Suprapubic skin (tissue), 4 donors: Measurements from ENCODE around the gene RELN. TPM values are rescaled to one million over a fixed set of nuclear protein-coding genes. Genes with fewer than 3 reads are reported as not detected.

Source experiments
- DNase-seq, 2 donors: peaks; one replicate each; pipeline ENCODE4 v3.0.0-alpha.2; 2019; ENCODE audit warnings: low spot score in 2 of 2
- H3K27ac ChIP-seq: fragments of 200-600 bp; sonication (generic); one replicate; pipeline ENCODE4 v1.5.1; 2019
- H3K27me3 ChIP-seq: fragments of 200-600 bp; sonication (generic); one replicate; pipeline ENCODE4 v1.5.1; 2019
- H3K36me3 ChIP-seq: fragments of 200-600 bp; sonication (generic); one replicate; pipeline ENCODE4 v1.5.1; 2019
- H3K4me1 ChIP-seq: fragments of 200-600 bp; sonication (generic); one replicate; pipeline ENCODE4 v1.5.1; 2019
- H3K4me3 ChIP-seq: fragments of 200-600 bp; sonication (generic); one replicate; pipeline ENCODE4 v1.5.1; 2019; ENCODE audit warnings: mild to moderate bottlenecking
- H3K9me3 ChIP-seq: fragments of 200-600 bp; sonication (generic); one replicate; pipeline ENCODE4 v1.5.1; 2019
- CTCF ChIP-seq, 2 donors: fragments of 200-600 bp in 1 of 2; fragments of 450-650 bp in 1 of 2; sonication (generic) in 1 of 2; IDR thresholded peaks; one replicate each; pipeline ENCODE4 v1.5.1; 2016 to 2019; ENCODE audit warnings: antibody characterized with exemption in 2 of 2, mild to moderate bottlenecking in 1 of 2, moderate library complexity in 1 of 2
- EP300 ChIP-seq: sonication (generic); formaldehyde crosslinking; IDR thresholded peaks from one replicate; pipeline ENCODE4 v1.6.1; 2017; ENCODE audit warnings: antibody characterized with exemption
- POLR2A ChIP-seq, 2 donors: fragments of 450-650 bp; IDR thresholded peaks; one replicate each; pipeline ENCODE4 v1.6.1; 2017; ENCODE audit warnings: antibody characterized with exemption in 2 of 2, mild to moderate bottlenecking in 2 of 2, moderate library complexity in 2 of 2
- POLR2AphosphoS5 ChIP-seq, 3 donors: sonication (generic); formaldehyde crosslinking; IDR thresholded peaks; one replicate each; pipeline ENCODE4 v1.6.1; 2017; ENCODE audit warnings: antibody characterized with exemption in 3 of 3
- WGBS: methylation state at CpG from one replicate; pipeline ENCODE4 v1.1.5; 2018; 5-methylcytosine and 5-hydroxymethylcytosine counted together
- total RNA-seq, 4 donors: library from RNA; depleted of rRNA; stranded (reverse); fragments of >200 nt; gene quantifications; one replicate each; pipeline ENCODE4 v1.1.0, GENCODE V29; 2016

Gene RELN
- total RNA-seq, 4 donors from 2014 or later, result 0.72 to 1.8 (median 1.3) TPM

DNA sequence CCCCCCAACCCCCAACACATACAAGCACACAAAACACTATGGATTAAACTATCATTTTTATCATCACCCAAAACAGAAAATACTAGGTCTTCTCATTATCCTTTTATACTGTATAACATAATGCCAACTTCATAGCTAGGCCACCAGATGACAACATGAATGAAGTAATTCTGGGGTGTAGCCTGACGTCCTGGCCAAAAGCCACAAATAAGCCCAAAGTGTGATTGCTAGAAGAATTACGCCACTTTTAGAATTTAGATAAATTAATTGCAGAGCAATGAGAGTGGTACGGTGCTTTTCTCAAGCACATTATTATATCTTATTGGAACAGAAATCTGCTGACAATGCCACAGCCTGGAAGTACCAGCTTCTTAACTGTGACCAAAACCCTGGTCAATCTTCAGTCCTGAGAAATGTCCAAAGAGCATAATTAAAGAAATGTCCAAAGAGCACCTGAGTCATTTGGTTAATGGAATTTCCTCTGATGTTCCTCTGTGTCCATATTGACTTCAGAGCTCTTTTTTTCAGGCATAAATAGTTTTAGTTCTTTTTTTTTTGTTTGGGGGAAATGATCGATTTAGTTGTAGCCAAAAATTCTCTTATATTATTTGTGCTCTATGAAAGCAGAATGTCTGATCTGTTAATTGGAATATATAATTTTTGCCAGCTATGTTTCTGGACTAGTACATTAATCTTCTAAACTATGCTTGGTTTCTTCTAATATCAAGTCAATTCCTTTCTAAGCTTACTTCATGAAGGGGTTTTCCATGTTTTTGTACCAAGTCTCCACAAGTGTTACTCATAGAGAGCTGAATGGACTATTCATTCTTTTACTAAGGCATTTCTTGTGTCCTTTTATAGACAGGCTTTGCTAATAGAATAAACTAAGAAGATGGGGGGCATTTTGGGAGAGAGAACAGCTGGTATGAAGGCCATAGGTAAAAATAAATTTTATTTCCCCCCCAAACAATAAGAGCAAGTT is 310.0 kb downstream of the RELN start:
- Histone ChIP-seq H3K36me3 (no peaks in the 10 kb centered on the region), H3K4me3 (no peak overlapping the region), H3K27me3 (no peaks in the 10 kb centered on the region), H3K4me1 (no peaks in the 10 kb centered on the region), H3K9me3 (no peaks in the 10 kb centered on the region), H3K27ac (no peak overlapping the region)
- WGBS, result 70% methylated on average over 4 of the region's 4 CpGs
- TF ChIP-seq CTCF (IDR thresholded peaks at IDR 0.05) (no peak), POLR2AphosphoS5 (IDR thresholded peaks at IDR 0.05) (no peak), EP300 (no peak), POLR2A (IDR thresholded peaks at IDR 0.05) (no peak)
- no peak for DNase-seq

DNA sequence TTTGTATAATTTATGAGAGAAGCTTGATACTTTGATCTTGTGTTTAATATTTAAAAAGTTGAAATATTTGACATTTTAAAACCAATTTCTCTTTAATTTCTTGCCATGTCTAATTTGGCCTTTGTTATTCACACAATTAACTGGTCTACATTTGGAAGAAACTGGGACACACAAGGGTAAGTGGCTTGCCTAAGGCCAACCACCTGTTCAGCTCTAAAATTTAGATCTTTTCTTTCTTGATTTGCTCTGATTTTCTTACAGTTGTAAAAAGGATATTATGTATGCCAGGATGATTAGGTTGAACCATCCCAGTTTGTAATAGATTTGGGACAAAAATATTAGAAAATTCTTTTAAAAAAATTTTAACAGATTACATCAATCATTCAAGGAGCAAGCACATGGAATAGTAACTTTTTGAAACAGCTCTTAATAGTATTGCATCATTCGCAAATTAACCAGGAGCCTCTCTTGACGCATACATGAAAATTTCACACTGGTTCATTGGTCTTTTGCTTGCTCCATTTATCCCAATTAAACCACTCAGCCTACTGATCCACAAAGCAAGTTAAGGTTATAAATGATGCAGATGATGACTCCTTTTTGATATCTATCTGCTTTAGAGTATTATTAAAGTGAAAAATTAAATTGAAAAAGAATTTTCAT is 321.0 kb downstream of the RELN start:
- no peak for DNase-seq
- 93% methylated on average over 2 of the region's 2 CpGs for WGBS
- Histone ChIP-seq H3K27me3 (no peaks in the 10 kb centered on the region), H3K36me3 (no peaks in the 10 kb centered on the region), H3K27ac (no peak overlapping the region), H3K4me1 (no peaks in the 10 kb centered on the region), H3K9me3 (no peaks in the 10 kb centered on the region), H3K4me3 (no peak overlapping the region)
- no peak for TF ChIP-seq CTCF (IDR thresholded peaks at IDR 0.05)
- TF ChIP-seq EP300, result no peak
- TF ChIP-seq POLR2A (IDR thresholded peaks at IDR 0.05), result no peak
- no peak for TF ChIP-seq POLR2AphosphoS5 (IDR thresholded peaks at IDR 0.05)

- DNase-seq, result no peak
- H3K4me1 ChIP-seq, result no peaks in the 10 kb centered on the region
- TF ChIP-seq POLR2AphosphoS5 (IDR thresholded peaks at IDR 0.05) (no peak), CTCF (IDR thresholded peaks at IDR 0.05) (no peak), EP300 (no peak), POLR2A (IDR thresholded peaks at IDR 0.05) (no peak)
- H3K9me3 ChIP-seq, result no peaks in the 10 kb centered on the region
- no peak overlapping the region for H3K27ac ChIP-seq
- 83% methylated on average over 1 of the region's 1 CpG for WGBS
- H3K36me3 ChIP-seq, result no peaks in the 10 kb centered on the region
- no peaks in the 10 kb centered on the region for H3K27me3 ChIP-seq
- H3K4me3 ChIP-seq, result no peak overlapping the region
Observed at GRCh38 chr7:103666326-103666725, 323.1 kb downstream of the RELN start.

- no peak overlapping the region for H3K4me3 ChIP-seq
- H3K27ac ChIP-seq, result no peak overlapping the region
- H3K36me3 ChIP-seq, result no peaks in the 10 kb centered on the region
- no peaks in the 10 kb centered on the region for H3K27me3 ChIP-seq
- TF ChIP-seq POLR2AphosphoS5 (IDR thresholded peaks at IDR 0.05) (no peak), POLR2A (IDR thresholded peaks at IDR 0.05) (no peak), CTCF (IDR thresholded peaks at IDR 0.05) (no peak)
- H3K9me3 ChIP-seq, result no peaks in the 10 kb centered on the region
- no peaks in the 10 kb centered on the region for H3K4me1 ChIP-seq
- WGBS, result 88% methylated on average over 1 of the region's 1 CpG
- DNase-seq, result no peak
Observed at GRCh38 chr7:103664577-103664976, 324.9 kb downstream of the RELN start.
